Esophagus squamous epithelium (tissue), 4 donors: ENCODE data around the gene PLD3.

ENCODE experiments used
- CTCF ChIP-seq, 6 experiments: fragments of 450-650 bp in 4 of 6; fragments of 200-600 bp in 2 of 6; sonication (generic) in 2 of 6; IDR thresholded peaks; one replicate each; pipeline ENCODE4 v1.5.1; 2016 to 2019; ENCODE audit warnings: antibody characterized with exemption in 6 of 6, mild to moderate bottlenecking in 4 of 6, moderate library complexity in 4 of 6
- POLR2A ChIP-seq, 4 donors: fragments of 450-650 bp; IDR thresholded peaks; one replicate each; pipeline ENCODE4 v1.6.1; 2017; ENCODE audit warnings: antibody characterized with exemption in 4 of 4, mild to moderate bottlenecking in 4 of 4, moderate library complexity in 3 of 4

GRCh38 chr19:40395956-40396355, 47.5 kb downstream of the PLD3 start:
- no peak for TF ChIP-seq CTCF (IDR thresholded peaks at IDR 0.05)
- no peak for TF ChIP-seq POLR2A (IDR thresholded peaks at IDR 0.05)
